T-helper 17 cell (primary cell): Measurements from ENCODE around the gene RFTN1. TPM values are rescaled to one million over a fixed set of nuclear protein-coding genes. Genes with fewer than 3 reads are reported as not detected.
A peak's percentile ranks its signal among the peaks of the same experiment; 100 is the strongest.

Source experiments
- ATAC-seq: fragments of 150-1000 bp; cut with Tn5 transposase; 2 replicates; pipeline ENCODE4 v1.10.0; 2021; ENCODE audit warnings: mild to moderate bottlenecking, moderate library complexity
- DNase-seq, 3 donors: peaks; one replicate each; pipeline versions ENCODE4 v3.0.0 to v3.0.0-alpha.2; 2020 to 2021
- H3K9me3 ChIP-seq: one replicate; pipeline ENCODE4 v1.7.0; 2013; ENCODE audit warnings: low read length, mild to moderate bottlenecking; ENCODE audit not compliant: control insufficient read depth, poor library complexity, severe bottlenecking
- H3K27ac Mint-ChIP-seq: one replicate; pipeline ENCODE4 v1.8.0; 2022; ENCODE audit warnings: mild to moderate bottlenecking, moderate library complexity, mixed read lengths
- H3K27me3 Mint-ChIP-seq: one replicate; pipeline ENCODE4 v1.8.0; 2022; ENCODE audit warnings: mixed read lengths
- H3K36me3 Mint-ChIP-seq: one replicate; pipeline ENCODE4 v1.8.0; 2022; ENCODE audit warnings: low read depth, mixed read lengths
- H3K4me1 Mint-ChIP-seq: one replicate; pipeline ENCODE4 v1.8.0; 2022; ENCODE audit warnings: mild to moderate bottlenecking, mixed read lengths
- H3K4me3 Mint-ChIP-seq: one replicate; pipeline ENCODE4 v1.8.0; 2022; ENCODE audit warnings: mild to moderate bottlenecking, moderate library complexity, mixed read lengths
- total RNA-seq, 4 donors: library from RNA in 2 of 4; stranded (reverse) in 2 of 4; gene quantifications; one replicate each; pipeline ENCODE4 v1.2.3 and lab custom pipeline; 2022 to 2026

The RFTN1 gene
- total RNA-seq, 2 donors from 2014 or later: 51.8 to 55.8 TPM

- peak overlapping the region; percentile 75 for H3K27ac Mint-ChIP-seq
- ATAC-seq (no peak), DNase-seq (no peak)
- H3K4me3 Mint-ChIP-seq: no peak overlapping the region
- peaks cover 2% of the 10 kb centered on the region for H3K36me3 Mint-ChIP-seq
- no peaks in the 10 kb centered on the region for H3K27me3 Mint-ChIP-seq
- peaks cover 39% of the 10 kb centered on the region for H3K4me1 Mint-ChIP-seq
- H3K9me3 ChIP-seq: no peaks in the 10 kb centered on the region
Measured at GRCh38 chr3:16472593-16472992, 40.9 kb downstream of the RFTN1 start.

- no peak for DNase-seq
- H3K27me3 Mint-ChIP-seq: no peaks in the 10 kb centered on the region
- no peak overlapping the region for H3K27ac Mint-ChIP-seq
- ATAC-seq: no peak
- H3K36me3 Mint-ChIP-seq: peaks cover 4% of the 10 kb centered on the region
- no peaks in the 10 kb centered on the region for H3K9me3 ChIP-seq
- no peak overlapping the region for H3K4me3 Mint-ChIP-seq
- peaks cover 42% of the 10 kb centered on the region for H3K4me1 Mint-ChIP-seq
Measured at GRCh38 chr3:16471897-16472296, 41.6 kb downstream of the RFTN1 start.

DNA sequence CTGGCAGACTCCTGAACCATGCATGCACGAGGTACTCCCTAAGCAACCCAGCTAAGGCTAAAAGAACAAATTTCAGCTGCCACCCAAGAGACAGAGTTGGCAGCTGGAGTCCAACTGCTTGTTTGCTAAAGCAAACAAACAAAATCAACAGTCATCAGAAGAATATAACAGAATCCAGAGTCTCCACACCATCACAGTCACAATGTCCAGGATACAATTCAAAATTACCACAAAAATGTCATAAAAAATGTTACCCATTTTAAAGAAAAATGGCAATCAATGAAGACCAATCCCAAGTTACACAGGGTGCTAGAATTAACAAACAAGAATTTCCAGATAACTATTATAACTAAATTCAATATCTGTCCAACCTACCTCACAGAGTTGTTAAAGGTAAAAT is 42.9 kb downstream of the RFTN1 start:
- H3K27me3 Mint-ChIP-seq: no peaks in the 10 kb centered on the region
- H3K27ac Mint-ChIP-seq: peak overlapping the region; percentile 94
- ATAC-seq (no peak), DNase-seq (no peak)
- no peak overlapping the region for H3K4me3 Mint-ChIP-seq
- no peaks in the 10 kb centered on the region for H3K9me3 ChIP-seq
- peaks cover 39% of the 10 kb centered on the region for H3K4me1 Mint-ChIP-seq
- H3K36me3 Mint-ChIP-seq: peaks cover 12% of the 10 kb centered on the region

DNA sequence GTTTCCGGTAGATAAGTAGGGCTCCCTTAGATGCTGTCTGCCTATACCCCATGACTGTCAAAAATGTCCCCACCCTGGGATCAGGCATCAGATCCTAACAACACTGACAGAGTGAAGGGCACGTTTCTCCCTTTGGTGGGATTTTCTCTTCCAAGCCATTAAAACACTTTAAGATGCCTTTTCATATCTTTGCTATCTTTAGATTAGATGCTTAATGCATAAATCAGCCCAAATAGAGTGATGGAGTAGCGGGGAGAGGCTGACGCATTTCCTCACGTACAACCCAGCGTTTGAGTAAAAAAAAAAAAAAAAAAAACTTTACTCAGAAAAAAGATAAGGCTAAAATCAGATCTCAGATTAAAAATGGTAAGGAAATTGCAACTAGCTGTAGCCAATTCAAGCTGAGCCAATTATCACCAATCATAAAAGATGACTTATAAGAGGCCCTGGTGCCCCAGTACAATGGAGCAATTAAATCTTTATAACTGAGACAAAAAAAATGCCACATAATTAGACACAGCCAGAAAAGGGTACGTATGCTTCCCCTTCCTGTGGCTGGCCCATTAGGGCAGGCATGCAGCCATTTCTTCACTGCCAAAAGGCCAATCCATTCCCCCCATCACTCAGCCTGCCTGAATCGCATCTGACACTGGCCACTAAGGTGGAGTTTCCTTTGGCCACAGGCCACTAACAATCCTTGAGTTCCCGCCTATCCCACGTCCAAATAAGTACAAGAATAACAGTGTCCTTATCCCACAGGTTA is 45.0 kb downstream of the RFTN1 start:
- peak overlapping the region; percentile 81 for H3K4me3 Mint-ChIP-seq
- H3K36me3 Mint-ChIP-seq: peaks cover 17% of the 10 kb centered on the region
- DNase-seq (no peak), ATAC-seq (peak; percentile 74)
- peaks cover 37% of the 10 kb centered on the region for H3K4me1 Mint-ChIP-seq
- peak overlapping the region; percentile 94 for H3K27ac Mint-ChIP-seq
- no peaks in the 10 kb centered on the region for H3K9me3 ChIP-seq
- H3K27me3 Mint-ChIP-seq: no peaks in the 10 kb centered on the region

DNA sequence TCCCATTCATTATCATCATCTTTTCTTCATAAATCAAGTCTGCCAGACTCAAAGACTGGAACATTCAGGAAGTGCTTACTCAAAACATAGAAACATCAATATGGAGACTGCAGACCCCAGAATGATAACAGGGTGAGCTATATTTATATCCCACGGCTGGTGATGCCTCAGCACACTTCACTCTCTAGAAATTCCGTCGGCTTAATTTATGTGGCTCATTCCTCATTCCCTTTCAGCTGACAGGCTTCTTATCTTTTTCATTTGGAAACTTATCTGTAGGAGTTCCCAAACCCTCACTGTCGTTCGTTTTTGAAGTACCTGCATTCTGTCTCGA is 45.5 kb downstream of the RFTN1 start:
- H3K27ac Mint-ChIP-seq: peak overlapping the region; percentile 94
- H3K36me3 Mint-ChIP-seq: peaks cover 17% of the 10 kb centered on the region
- no peaks in the 10 kb centered on the region for H3K27me3 Mint-ChIP-seq
- DNase-seq: no peak
- peak overlapping the region; percentile 81 for H3K4me3 Mint-ChIP-seq
- no peak for ATAC-seq
- no peaks in the 10 kb centered on the region for H3K9me3 ChIP-seq
- peaks cover 40% of the 10 kb centered on the region for H3K4me1 Mint-ChIP-seq

DNA sequence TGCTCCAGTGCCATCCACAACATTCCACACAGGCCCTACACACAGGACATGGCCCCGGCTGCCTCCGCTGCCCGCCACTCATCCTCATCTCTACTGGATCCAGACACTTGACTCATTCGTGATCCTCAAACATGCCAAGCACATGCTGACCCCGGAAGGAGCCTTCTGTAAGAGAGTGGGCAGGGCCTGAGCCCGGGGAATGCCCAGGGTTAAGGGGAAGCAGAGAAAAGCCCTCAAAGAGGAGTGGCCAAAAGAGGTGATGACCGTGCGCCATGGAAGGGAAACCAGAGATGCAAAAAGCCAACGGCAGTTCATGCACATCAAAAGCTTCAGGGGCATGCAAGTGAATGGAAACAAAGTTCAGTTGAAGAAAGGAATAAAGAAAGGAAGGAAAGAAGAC is 46.1 kb downstream of the RFTN1 start:
- ATAC-seq: peak; percentile 80
- peaks cover 17% of the 10 kb centered on the region for H3K36me3 Mint-ChIP-seq
- peak overlapping the region; percentile 94 for H3K27ac Mint-ChIP-seq
- no peaks in the 10 kb centered on the region for H3K9me3 ChIP-seq
- peak overlapping the region; percentile 81 for H3K4me3 Mint-ChIP-seq
- peaks cover 45% of the 10 kb centered on the region for H3K4me1 Mint-ChIP-seq
- DNase-seq: peak; percentile 17 to 27 (median 22)
- H3K27me3 Mint-ChIP-seq: no peaks in the 10 kb centered on the region

- H3K27me3 Mint-ChIP-seq: no peaks in the 10 kb centered on the region
- H3K4me3 Mint-ChIP-seq: no peak overlapping the region
- peak overlapping the region; percentile 94 for H3K27ac Mint-ChIP-seq
- H3K4me1 Mint-ChIP-seq: peaks cover 48% of the 10 kb centered on the region
- H3K9me3 ChIP-seq: no peaks in the 10 kb centered on the region
- ATAC-seq (no peak), DNase-seq (no peak)
- H3K36me3 Mint-ChIP-seq: peaks cover 17% of the 10 kb centered on the region
Measured at GRCh38 chr3:16466822-16467221, 46.7 kb downstream of the RFTN1 start.

GRCh38 chr3:16464511-16465148 is 48.9 kb downstream of the RFTN1 start:
- DNase-seq: no peak
- no peaks in the 10 kb centered on the region for H3K9me3 ChIP-seq
- Mint-ChIP-seq H3K36me3 (peaks cover 17% of the 10 kb centered on the region), H3K27me3 (no peaks in the 10 kb centered on the region), H3K4me1 (peaks cover 45% of the 10 kb centered on the region), H3K4me3 (no peak overlapping the region), H3K27ac (no peak overlapping the region)
- no peak for ATAC-seq

DNA sequence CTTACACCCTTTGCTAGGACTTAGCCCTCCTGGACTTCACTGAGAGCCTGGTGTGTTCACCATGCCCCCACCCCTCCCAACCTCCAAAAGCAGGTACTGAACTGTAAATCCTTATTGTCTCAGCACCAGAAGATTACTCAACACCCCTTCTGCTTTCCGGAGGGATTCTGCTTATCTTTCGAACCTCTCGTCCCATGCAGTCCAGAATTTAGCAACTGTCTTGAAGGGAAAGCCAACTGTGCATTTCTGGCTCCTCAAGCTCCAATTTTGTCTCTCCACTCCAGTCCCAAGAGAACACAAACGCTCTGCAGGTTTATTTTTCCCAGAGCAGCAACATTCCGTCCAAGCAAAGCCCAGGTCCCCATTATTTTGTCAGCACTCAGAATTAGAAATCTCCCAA is 49.6 kb downstream of the RFTN1 start:
- Mint-ChIP-seq H3K27me3 (no peaks in the 10 kb centered on the region), H3K4me3 (no peak overlapping the region), H3K4me1 (peaks cover 39% of the 10 kb centered on the region), H3K27ac (peak overlapping the region; percentile 80), H3K36me3 (peaks cover 14% of the 10 kb centered on the region)
- no peaks in the 10 kb centered on the region for H3K9me3 ChIP-seq
- DNase-seq: no peak
- no peak for ATAC-seq

DNA sequence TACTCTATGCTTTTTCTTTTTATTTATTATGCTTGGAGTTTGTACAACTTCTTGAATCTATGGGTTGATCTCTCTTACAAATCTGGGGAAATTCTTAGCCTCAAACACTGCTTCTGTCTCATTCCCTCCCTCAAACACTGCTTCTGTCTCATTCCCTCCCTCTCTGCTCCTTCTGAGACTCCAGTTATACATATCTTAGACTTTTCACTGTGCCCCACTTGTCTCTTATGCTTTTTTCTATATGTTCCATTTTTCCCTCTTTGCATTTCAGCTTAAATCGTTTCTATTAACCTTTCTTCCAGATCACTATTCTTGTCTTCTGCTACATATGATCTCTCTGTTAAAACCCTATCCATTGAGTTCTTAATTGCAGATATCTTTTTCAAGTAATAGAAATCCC is 50.4 kb downstream of the RFTN1 start:
- DNase-seq: no peak
- Mint-ChIP-seq H3K27me3 (no peaks in the 10 kb centered on the region), H3K4me1 (peaks cover 33% of the 10 kb centered on the region), H3K27ac (peak overlapping the region; percentile 80), H3K4me3 (no peak overlapping the region), H3K36me3 (peaks cover 16% of the 10 kb centered on the region)
- H3K9me3 ChIP-seq: no peaks in the 10 kb centered on the region
- no peak for ATAC-seq

- no peaks in the 10 kb centered on the region for H3K9me3 ChIP-seq
- Mint-ChIP-seq H3K27ac (peak overlapping the region; percentile 80), H3K4me3 (no peak overlapping the region), H3K36me3 (peaks cover 18% of the 10 kb centered on the region), H3K4me1 (peaks cover 32% of the 10 kb centered on the region), H3K27me3 (no peaks in the 10 kb centered on the region)
- no peak for DNase-seq
- ATAC-seq: peak; percentile 34
Measured at GRCh38 chr3:16462679-16463078, 50.8 kb downstream of the RFTN1 start.

- ATAC-seq: no peak
- Mint-ChIP-seq H3K36me3 (peaks cover 14% of the 10 kb centered on the region), H3K27ac (peak overlapping the region; percentile 80), H3K4me1 (peaks cover 22% of the 10 kb centered on the region), H3K27me3 (no peaks in the 10 kb centered on the region), H3K4me3 (no peak overlapping the region)
- H3K9me3 ChIP-seq: no peaks in the 10 kb centered on the region
- no peak for DNase-seq
Measured at GRCh38 chr3:16461463-16462245, 51.8 kb downstream of the RFTN1 start.

DNA sequence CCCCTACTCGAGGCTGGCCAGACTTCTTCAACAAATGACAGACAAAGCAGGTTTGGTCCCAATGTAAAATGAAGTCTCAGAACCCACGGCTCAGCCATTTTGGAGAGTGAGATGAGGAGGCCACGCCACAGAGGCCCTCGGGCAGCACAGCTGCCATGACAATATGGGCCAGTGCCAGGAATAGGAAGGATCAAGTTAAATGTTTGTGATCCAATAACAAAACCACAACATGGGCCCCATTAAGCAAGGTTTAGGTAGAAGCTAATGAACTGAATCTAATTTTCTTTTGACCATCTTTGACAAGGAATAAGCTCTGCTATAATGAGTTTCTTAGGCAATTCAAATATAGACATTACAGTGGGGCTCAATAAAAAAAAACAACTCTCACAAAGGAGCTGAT is 52.6 kb downstream of the RFTN1 start:
- peaks cover 19% of the 10 kb centered on the region for H3K4me1 Mint-ChIP-seq

More for the DNA sequence above, 52.6 kb downstream of the RFTN1 start:
- H3K36me3 Mint-ChIP-seq: peaks cover 10% of the 10 kb centered on the region
- no peak for DNase-seq
- no peak for ATAC-seq
- H3K4me3 Mint-ChIP-seq: no peak overlapping the region
- no peaks in the 10 kb centered on the region for H3K9me3 ChIP-seq
- no peak overlapping the region for H3K27ac Mint-ChIP-seq
- H3K27me3 Mint-ChIP-seq: no peaks in the 10 kb centered on the region
